Activated CD4-positive, alpha-beta T cell treated with anti-CD3 and anti-CD28 coated beads, Interleukin-2, amount 50 U/mL, for 4 hours (primary cell): ENCODE measurements around the gene MC1R.

Experiments
- DNase-seq, 2 experiments: peaks; one replicate each; pipeline ENCODE4 v3.0.0-alpha.2; 2020

MC1R gene

GRCh38 chr16:89897204-89897603, 21.5 kb upstream of the MC1R start:
- no peak for DNase-seq

DNA sequence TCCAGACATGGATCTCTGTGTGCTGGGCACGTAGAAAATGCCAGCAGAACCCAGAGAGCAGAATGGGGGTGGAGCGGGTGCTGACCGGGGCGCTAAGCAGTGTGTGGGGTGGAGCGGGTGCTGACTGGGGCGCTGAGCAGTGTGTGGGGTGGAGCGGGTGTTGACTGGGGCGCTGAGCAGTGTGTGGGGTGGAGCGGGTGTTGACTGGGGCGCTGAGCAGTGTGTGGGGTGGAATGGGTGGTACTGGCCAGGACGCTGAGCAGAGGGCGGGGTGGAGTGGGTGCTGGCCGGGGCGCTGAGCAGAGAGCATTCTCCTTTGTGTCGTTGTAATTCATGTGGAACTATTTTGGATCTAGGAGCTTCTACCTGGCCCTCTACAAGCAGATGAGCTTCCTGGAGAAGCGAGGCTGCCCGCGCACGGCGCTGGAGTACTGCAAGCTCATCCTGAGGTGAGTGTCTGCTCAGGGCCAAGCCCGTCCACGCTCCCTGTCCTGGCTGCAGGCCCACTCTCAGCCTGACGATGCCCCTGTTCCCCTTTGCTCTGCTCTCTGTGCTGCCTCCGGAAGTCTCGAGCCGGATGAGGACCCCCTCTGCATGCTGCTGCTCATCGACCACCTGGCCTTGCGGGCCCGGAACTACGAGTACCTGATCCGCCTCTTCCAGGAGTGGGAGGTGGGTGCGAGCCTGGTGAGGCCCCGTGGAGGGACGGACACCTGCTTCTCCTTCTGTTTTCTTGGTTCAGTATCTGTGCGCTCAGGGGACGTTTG, 20.3 kb upstream of the MC1R start:
- no peak for DNase-seq

DNA sequence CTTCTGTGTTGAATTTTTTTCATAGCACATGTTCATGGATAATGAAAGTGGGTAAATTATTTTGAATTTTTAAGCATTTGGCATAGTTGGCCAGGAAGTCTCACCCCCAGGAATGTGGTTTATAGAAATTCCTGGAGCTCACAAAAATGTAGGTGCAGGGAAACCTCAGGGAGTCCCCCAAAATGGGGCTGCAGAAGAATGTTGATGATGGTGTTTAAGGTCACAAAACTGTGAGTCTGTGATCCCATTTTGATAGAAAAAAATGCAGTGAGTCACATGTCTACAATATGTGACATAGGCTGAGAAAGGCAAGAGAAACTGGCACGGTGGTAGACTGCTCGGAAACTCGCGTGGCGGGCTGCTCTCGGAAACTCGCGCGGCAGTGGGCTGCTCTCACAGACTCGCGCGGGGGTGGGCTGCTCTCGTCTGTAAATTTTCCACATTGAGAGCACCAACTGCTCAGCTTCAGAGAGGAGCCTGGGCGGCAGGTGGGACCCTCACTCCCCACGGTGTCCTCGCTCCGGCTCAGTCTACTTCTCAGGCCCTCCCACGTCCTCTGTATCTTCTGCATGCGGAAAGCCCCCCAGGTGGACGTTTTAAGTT, 18.7 kb upstream of the MC1R start:
- no peak for DNase-seq

DNA sequence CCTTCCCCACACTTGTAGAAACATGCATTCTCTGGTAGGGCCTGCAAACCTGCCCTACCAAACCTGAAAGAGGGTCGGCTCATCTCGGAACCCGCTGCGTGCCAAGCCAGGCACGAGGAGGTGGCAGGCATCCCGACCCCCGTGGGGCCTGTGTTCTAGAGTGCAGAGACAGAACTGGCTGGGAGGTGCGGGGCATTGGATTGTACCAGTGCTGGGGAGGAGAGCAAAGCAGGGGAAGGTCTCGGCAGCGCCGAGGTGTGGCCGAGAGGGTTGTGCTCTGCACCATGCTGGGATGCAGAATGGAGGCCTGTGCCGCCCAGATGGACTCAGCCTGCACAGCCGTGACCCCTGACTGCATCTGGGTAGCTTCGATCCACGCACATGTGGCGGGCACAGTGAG, 17.8 kb upstream of the MC1R start:
- DNase-seq, result no peak

DNA sequence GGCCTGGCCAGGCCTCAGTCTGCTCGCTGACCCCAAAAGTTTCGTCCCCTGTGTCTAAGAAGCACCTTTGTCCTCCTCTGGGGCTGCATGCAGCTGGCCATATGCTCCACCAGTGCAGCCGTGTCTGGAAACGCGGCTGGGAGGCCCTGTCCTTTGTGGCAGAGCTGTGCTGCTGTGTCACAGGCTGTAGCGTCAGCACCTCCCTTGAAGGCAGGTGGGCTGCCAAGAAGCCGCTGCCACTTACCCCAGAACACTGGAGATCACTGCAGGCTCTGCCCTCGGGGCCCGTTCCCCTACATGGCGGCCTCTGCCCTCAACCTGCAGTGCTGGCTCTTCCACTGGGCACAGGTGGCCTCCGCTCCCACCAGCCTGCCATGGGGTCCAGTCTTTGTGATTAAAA, 15.7 kb upstream of the MC1R start:
- DNase-seq, result no peak

DNA sequence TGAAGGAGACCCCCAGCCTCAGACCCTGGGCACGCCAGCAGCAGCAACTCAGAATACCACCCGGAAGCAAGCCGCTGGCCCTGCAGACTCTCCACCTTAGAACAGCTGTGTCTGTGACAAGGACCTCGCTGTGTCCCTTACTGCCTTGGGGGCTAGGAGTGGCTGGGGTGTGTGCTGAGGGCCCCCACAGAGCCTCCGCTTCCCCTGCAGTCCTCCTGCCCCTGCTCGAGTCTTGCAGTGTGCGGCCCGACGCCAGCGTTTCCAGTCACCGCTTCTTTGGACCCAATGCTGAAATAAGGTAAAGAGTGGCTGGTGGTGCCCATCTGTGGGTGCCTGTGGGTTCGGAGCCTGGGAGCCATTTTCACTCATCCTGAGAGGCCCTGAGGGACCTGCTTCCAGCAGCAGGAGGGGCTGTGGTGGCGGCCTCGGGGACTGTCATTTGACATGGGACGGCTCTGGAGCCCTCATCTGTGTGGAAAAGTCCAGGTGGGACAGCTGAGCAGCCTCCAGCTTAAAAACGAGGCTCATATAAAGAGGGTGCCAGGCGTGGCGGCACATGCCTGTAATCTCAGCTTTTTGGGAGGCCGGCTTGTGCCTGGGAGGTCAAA, 14.7 kb upstream of the MC1R start:
- no peak for DNase-seq

DNA sequence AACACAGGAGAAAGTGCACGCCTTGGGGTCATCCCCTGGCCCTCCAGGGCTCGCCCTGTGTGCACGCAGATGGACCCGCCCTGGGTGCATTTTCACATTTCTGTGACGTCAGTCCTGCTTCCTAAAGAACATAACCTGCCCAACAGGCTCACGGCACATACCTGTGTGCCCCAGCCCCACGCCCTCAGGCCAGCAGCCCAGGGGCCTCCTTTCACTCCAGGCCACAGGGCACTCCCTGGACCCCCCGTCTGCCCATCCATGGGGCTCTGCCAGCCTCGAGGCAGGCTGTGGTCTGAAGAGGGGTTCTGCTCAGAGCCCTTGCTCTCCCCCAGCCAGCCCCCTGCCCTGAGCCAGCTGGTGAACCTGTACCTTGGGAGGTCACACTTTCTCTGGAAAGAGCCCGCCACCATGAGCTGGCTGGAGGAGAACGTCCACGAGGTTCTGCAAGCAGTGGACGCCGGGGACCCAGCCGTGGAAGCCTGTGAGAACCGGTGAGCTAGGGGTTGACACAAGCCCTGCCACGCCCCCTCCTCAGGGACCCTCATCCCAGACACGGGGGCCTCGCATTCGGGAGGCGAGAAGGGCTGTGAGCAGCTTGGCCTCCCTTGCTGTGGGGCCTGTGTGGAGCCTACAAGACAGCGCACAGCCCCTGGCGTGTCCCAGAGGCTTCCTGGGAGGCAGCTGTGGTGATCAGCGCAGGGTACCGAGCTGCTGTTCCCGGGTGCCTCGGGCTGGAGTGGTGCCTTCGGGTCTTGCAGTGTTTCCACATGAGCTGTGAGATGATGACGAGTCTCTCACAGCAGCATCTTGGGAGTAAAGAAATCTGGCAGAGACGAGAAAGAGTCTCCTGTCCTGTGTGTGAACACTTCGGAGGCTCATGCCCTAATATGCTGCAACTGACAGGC, 13.8 kb upstream of the MC1R start:
- no peak for DNase-seq

DNA sequence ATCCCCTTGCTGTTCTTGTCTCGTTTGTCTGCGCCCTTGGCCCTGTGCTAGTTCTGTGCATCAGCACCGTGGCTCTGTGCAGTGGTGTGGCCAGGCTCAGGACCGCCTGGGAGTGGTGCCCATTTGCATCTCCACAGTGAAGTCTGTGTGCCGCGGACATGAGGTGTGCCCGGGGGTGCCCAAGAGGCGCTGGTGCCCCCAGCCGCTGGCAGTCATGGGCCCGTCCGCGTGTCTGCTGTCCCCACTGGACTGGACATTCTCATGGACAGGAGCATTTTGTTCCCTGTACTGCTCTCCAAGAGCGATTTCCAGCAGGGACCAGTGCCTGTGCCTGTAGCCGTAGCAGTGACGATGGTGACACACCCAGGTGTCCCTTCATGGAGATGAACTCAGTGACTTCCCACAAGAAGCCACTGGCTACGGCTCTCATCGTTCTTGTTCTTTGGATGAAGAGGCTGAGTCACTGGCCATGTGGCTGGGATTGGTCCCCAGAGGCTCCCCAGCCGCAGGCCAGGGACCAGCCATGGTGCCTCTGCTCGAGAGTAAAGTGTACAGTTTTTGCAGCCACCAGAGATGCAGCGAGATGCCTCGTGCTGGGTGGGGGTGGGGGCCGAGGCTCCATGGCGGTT, 13.0 kb upstream of the MC1R start:
- DNase-seq, result no peak

DNA sequence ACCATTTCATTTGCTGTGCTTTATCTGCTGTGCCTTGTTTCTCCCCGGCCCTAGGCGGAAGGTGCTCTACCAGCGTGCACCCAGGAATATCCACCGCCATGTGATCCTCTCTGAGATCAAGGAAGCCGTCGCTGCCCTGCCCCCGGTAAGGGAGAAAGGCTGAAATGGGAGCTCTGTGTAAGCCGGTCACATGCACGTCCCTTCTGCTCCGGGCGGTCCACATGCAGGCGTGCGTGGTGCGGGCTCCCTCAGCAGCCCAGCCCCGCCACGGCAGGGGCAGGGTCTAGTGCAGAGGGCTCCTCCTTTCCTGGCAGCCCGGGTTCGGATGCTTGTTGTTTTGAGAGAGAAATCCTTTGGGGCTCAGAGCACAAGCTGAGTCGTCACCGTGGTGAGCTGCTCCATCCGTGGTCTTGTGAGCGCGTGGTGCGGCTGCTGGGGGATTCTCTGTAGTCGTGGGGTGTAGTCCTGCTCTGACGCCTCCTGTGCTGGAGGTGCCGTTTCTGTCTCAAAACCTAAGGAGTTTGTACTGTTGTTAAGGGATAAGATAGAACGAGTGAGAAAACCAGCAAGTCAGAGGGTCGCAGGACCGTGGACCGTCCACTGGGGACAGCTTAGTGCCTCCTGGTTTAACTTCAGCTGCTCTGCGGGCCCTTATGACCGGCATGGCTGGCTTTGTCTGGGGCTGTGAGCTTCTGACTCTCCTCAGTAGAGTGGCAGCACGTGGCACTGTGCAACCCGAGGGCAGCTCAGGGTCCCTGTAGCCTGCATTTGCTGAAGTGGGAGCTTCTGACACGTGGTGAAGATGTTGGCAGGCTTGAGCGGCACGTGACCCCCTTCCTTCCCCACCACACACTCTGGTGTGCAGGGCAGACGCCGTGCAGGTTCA, 12.3 kb upstream of the MC1R start:
- DNase-seq, result no peak

GRCh38 chr16:89907055-89907814, 11.4 kb upstream of the MC1R start:
- no peak for DNase-seq

DNA sequence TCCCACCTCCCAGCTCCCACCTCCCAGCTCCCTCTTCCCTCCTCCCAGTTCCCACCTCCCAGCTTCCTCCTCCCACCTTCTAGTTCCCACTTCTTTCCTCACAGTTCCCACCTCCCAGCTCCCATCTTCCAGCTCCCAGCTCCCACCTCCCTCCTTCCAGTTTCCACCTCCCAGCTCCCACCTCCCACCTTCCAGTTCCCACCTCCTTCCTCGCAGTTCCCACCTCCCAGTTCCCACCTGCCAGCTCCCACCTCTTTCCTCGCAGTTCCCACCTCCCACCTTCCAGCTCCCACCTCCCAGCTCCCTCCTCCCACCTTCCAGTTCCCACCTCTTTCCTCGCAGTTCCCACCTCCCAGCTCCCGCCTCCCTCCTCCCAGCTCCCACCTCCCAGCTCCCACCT, 10.4 kb upstream of the MC1R start:
- no peak for DNase-seq

- peak; percentile 53 to 55 for DNase-seq
These were observed 8.6 kb upstream of the MC1R start for GRCh38 chr16:89909777-89910716.

- DNase-seq, result no peak
These were observed 7.8 kb upstream of the MC1R start for GRCh38 chr16:89910717-89911354.

DNA sequence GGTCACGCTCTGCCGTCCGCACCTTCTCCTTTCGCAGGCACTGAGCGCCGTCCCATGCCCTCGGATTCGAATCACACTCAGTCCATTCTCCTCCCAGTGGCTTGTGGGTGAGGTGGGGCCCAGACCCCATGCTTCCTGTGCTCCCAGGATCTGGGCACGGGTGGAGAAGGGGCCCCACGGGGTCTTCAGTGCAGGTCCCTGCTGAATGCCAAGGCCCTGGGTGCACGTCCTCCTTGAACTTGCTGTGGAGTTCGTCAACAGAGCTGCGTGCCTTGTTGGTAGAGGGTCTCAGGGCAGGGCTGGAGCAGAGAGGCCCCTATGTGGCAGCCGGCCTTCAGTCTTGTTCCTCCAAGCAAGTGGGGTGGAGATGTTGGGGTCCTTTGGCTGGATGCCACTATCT, 7.3 kb upstream of the MC1R start:
- no peak for DNase-seq

GRCh38 chr16:89912143-89912542, 6.5 kb upstream of the MC1R start:
- DNase-seq, result no peak

- no peak for DNase-seq
These were observed 6.0 kb upstream of the MC1R start for GRCh38 chr16:89912627-89913026.

DNA sequence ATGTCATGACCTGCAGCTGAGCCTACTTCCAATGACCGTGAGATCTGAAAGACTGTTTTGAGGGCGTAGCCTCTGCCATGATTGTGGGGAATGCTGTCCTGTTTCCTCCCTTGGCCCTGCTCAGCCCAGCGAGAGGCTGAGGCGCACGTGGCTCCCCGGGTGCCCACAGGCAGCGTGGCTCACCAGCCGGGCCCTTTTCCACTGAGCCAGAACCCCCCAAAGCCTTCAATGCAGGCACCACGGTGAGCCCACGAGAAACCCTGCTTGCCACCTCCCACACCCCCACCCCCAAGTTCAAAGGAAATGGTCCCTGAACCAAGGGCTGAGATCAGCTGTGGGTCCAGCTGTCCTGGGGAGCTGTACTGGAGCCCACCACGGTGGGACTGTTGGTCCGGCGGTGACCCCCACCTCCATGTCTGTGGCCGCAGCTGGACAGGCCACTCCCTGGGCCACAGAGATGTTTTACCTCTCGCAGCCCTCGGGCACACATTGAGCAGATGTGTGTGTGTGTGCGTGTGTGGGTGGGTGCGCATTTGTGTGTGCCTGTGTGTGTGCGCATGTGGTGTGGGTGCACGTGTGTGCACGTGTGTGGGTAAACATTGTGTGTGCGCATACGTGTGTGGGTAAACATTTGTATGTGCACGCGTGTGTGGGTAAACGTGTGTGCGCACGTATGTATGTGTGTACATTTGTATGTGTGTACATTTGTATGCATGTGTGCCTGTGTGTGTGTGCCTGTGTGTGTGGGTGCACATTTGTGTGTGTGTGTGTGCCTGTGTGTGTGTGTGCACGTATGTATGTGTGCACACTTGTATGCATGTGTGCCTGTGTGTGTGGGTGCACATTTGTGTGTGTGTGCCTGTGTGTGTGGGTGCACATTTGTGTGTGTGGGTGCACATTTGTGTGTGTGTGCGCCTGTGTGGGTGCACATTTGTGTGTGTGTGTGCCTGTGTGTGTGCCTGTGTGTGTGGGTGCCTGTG, 5.0 kb upstream of the MC1R start:
- no peak for DNase-seq
